GM20000 (cell line): ENCODE data around the gene CD47.

Source experiments
- DNase-seq: peaks from one replicate; pipeline ENCODE4 v3.0.0; 2012; ENCODE audit warnings: low spot score
- CTCF ChIP-seq: IDR thresholded peaks from 2 replicates; pipeline ENCODE4 v1.5.1; 2012; ENCODE audit warnings: mild to moderate bottlenecking, control low read depth; ENCODE audit errors: extremely low read depth, missing control alignments

CD47 gene

GRCh38 chr3:108079877-108080276, 11.0 kb downstream of the CD47 start:
- no peak for DNase-seq
- no peak for TF ChIP-seq CTCF

GRCh38 chr3:108079043-108079442, 11.8 kb downstream of the CD47 start:
- DNase-seq: no peak
- no peak for TF ChIP-seq CTCF

DNA sequence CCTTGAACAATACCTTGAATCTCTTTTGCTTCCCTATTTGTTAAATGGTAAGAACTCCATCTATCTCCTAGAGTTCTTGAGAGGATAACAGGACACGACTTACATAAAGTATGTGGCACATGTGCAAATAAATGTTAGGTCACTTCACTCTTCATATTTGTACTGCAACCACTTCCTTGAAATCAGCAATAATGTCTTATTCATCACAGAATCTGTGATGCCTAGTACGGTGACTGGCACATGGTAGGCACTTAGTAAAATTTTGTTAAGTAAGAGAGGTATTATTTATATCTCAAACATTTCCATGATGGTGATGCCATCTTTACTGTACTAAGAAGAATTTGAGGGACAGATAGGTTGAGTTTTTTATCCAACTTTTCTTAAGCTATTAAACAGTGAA, 14.3 kb downstream of the CD47 start:
- DNase-seq: no peak
- TF ChIP-seq CTCF: no peak

GRCh38 chr3:108073764-108074431, 16.9 kb downstream of the CD47 start:
- no peak for DNase-seq
- no peak for TF ChIP-seq CTCF

GRCh38 chr3:108071368-108071767, 19.5 kb downstream of the CD47 start:
- no peak for DNase-seq
- no peak for TF ChIP-seq CTCF

- DNase-seq: no peak
- no peak for TF ChIP-seq CTCF
Observed at GRCh38 chr3:108070356-108070755, 20.5 kb downstream of the CD47 start.

DNA sequence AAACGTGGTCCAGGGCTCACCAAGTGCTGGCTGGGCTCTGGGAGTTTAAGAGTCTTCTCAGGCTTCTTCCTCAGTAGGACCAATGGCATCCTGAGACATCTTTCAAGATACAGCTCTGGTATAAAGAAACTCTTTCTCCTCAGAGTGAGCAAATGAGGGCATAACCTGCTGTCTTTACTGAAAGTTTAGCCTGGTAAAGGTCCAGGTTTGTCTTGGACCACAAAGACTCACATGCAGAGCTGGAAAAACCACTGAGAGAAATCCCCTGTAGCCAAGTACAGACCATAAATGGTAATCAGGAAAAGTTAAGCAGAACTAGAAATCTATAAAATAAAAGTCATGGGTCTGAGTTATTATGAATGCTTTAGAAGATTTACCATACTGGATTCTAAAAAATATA, 23.1 kb downstream of the CD47 start:
- TF ChIP-seq CTCF: no peak
- DNase-seq: no peak
